GM18498 (cell line): ENCODE data around the gene PLCB4.

ENCODE experiments used
- ATAC-seq: cut with Tn5 transposase; IDR thresholded peaks from one replicate; pipeline ENCODE4 v1.9.1; 2021; ENCODE audit warnings: mild to moderate bottlenecking, moderate library complexity; ENCODE audit not compliant: unreplicated experiment

PLCB4 gene

GRCh38 chr20:9301129-9302090, 232.5 kb downstream of the PLCB4 start:
- ATAC-seq, result no peak

GRCh38 chr20:9302091-9302462, 233.2 kb downstream of the PLCB4 start:
- ATAC-seq, result no peak

- no peak for ATAC-seq
These were observed 237.6 kb downstream of the PLCB4 start for GRCh38 chr20:9306521-9306920.

- ATAC-seq, result no peak
These were observed 239.2 kb downstream of the PLCB4 start for GRCh38 chr20:9308056-9308455.

GRCh38 chr20:9311132-9311531, 242.2 kb downstream of the PLCB4 start:
- ATAC-seq, result no peak

GRCh38 chr20:9319687-9320384, 250.9 kb downstream of the PLCB4 start:
- ATAC-seq, result no peak

GRCh38 chr20:9321007-9321406, 252.1 kb downstream of the PLCB4 start:
- ATAC-seq, result no peak

GRCh38 chr20:9322661-9323060, 253.8 kb downstream of the PLCB4 start:
- no peak for ATAC-seq

GRCh38 chr20:9323622-9324021, 254.7 kb downstream of the PLCB4 start:
- ATAC-seq, result no peak

GRCh38 chr20:9329355-9330101, 260.6 kb downstream of the PLCB4 start:
- ATAC-seq, result no peak

- ATAC-seq, result no peak
These were observed 261.3 kb downstream of the PLCB4 start for GRCh38 chr20:9330151-9330550.

GRCh38 chr20:9331707-9332435, 263.0 kb downstream of the PLCB4 start:
- ATAC-seq, result no peak

- ATAC-seq, result no peak
These were observed 264.0 kb downstream of the PLCB4 start for GRCh38 chr20:9332791-9333479.

GRCh38 chr20:9334866-9335265, 266.0 kb downstream of the PLCB4 start:
- no peak for ATAC-seq

- no peak for ATAC-seq
These were observed 269.2 kb downstream of the PLCB4 start for GRCh38 chr20:9338101-9338500.

GRCh38 chr20:9339708-9340107, 270.8 kb downstream of the PLCB4 start:
- no peak for ATAC-seq

GRCh38 chr20:9342651-9343050, 273.8 kb downstream of the PLCB4 start:
- no peak for ATAC-seq

GRCh38 chr20:9344083-9344920, 275.4 kb downstream of the PLCB4 start:
- no peak for ATAC-seq

- ATAC-seq, result no peak
These were observed 279.4 kb downstream of the PLCB4 start for GRCh38 chr20:9348316-9348715.
